ENCODE results near the gene GPR156. TPM values are rescaled to one million over a fixed set of nuclear protein-coding genes. Genes with fewer than 3 reads are reported as not detected.
"Not testable (repeated sequence)": the region's sequence is repeated elsewhere in the genome, so short reads cannot be mapped to it uniquely, and the experiment has no call there.

GPR156 gene
- polyA plus RNA-seq, 4 donors = 2.1 to 3.2 (median 3.0) TPM

DNA sequence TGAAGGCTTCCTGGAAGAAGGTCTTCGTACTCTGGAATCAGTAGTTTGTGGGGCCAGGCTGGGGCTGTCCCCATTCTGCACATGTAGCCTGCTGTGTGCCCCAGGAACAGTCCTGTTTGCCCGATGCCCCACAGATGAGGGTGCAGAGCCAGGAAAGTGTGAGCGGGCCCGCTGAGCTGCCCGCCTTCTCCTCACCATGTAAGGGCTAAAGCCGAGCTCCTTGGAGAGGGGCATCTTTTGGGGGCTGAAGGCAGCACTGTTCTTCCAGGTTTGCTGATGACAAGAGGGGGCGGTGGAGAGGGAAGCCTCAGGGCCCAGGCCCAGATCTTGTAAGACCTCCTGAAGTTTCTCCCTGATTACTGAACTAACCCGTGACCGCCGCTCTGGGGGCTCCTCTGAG lies 117.5 kb downstream of the GPR156 start:
- no peak for DNase-seq (ENCODE audit: low read depth in 4 of 4, low spot score in 3 of 4)

DNA sequence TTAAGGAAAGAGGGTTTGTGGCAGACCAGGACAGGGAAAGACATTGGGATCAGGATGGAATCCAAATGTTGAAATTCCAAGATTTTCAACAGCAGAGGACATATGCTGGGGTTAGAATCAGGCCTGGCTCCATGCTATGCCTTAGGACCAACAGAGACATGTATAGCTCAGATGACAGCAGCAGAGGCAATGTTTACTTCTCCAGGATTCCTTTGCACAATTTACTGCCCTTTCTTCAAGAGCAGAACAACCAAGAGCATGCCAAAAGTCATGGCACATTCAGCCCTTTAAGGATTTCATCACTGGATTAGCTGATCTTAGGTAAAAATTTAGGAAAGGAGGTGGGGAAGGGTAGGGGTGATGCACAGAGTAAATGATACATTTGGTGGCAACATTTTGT lies 121.2 kb downstream of the GPR156 start:
- no peak for DNase-seq (ENCODE audit: low read depth in 4 of 4, low spot score in 3 of 4)

DNA sequence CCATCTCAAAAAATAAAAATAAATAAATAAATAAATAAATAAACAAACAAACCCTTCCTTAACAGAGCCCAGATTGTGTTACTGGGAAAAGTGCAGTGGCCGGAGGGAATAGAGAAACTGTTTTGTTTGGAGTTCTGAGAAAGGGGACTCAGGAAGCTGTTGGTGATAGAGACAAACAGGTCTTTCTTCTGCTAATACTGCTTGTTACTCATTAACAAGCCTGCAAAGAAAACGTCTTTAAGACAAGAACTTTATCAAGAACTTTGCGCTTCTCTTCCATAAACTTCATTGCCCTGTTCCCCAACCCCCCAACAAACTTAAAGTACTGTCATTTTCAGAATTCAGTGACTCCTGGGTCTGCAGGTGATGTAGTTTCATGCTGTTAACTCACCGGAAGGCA lies 122.0 kb downstream of the GPR156 start:
- DNase-seq (ENCODE audit: low read depth in 4 of 4, low spot score in 3 of 4) = no peak

DNA sequence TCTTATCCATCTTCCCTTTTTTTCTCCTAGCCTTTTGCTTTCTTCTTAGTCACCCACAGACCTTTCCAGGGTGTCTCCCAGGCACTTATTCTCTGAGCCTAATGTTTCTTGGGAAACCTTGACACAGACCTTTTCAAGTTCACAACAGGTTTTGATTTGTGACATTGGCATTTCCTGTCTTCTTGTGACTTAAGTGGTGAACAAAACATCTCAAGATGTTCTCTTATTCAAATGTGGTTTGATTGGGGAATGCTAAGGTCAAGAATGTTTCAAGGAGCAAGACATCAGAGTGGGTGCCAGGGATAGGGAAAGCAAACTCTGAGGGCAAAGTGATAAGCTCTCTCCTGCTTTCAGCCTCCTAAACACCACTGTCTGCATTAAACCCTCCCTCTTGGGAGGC lies 122.6 kb downstream of the GPR156 start:
- DNase-seq (ENCODE audit: low read depth in 4 of 4, low spot score in 3 of 4) = no peak

- no peak for DNase-seq (ENCODE audit: low read depth in 4 of 4, low spot score in 3 of 4)
These were observed 123.1 kb downstream of the GPR156 start for GRCh38 chr3:120161902-120162301.

GRCh38 chr3:120160050-120160449 lies 125.0 kb downstream of the GPR156 start:
- no peak for DNase-seq (ENCODE audit: low read depth in 4 of 4, low spot score in 3 of 4)

- DNase-seq (ENCODE audit: low read depth in 4 of 4, low spot score in 3 of 4) = no peak
These were observed 127.3 kb downstream of the GPR156 start for GRCh38 chr3:120157681-120158080.

- DNase-seq (ENCODE audit: low read depth in 4 of 4, low spot score in 3 of 4) = no peak
These were observed 127.9 kb downstream of the GPR156 start for GRCh38 chr3:120157113-120157512.

GRCh38 chr3:120156699-120157098 lies 128.3 kb downstream of the GPR156 start:
- DNase-seq (ENCODE audit: low read depth in 4 of 4, low spot score in 3 of 4) = no peak

- DNase-seq (ENCODE audit: low read depth in 4 of 4, low spot score in 3 of 4) = not testable (repeated sequence)
These were observed 129.3 kb downstream of the GPR156 start for GRCh38 chr3:120155694-120156093.

DNA sequence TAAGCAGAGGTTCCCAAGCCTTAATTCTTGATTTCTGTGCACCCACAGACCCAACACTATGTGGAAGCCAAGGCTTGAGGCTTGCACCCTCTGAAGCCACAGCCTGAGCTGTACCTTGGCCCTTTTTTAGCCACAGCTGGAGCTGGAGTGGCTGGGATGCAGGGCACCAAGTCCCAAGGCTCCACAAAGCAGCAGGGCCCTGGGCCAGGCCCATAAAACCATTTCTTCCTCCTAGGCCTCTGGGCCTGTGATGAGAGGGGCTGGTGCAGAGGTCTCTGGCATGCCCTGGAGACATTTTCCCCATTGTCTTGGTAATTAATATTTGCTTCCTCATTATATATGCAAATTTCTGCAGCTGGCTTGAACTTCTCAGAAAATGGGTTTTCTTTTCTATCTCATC lies 129.9 kb downstream of the GPR156 start:
- DNase-seq (ENCODE audit: low read depth in 4 of 4, low spot score in 3 of 4) = no peak

DNA sequence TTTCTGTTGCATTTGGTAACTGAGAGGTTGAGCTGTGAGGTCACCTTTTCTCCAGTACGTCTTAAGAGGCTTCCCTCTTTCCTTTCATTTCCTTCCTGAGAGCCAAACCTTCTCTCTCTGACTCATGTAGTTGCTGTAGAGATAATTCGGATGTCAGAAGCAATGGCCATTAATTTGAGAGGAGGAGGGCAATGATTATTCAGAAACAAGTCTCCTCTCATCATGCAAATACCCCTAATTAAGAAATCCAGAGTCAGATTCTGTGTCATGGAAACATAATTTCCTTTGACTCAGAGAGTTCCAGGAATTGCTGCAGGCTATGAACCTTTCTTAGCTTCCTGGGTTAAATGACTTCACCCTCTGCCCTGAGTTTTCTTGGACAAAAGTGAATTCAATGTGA lies 131.7 kb downstream of the GPR156 start:
- DNase-seq (ENCODE audit: low read depth in 4 of 4, low spot score in 3 of 4) = no peak

- DNase-seq (ENCODE audit: low read depth in 4 of 4, low spot score in 3 of 4) = no peak
These were observed 133.2 kb downstream of the GPR156 start for GRCh38 chr3:120151791-120152190.

DNA sequence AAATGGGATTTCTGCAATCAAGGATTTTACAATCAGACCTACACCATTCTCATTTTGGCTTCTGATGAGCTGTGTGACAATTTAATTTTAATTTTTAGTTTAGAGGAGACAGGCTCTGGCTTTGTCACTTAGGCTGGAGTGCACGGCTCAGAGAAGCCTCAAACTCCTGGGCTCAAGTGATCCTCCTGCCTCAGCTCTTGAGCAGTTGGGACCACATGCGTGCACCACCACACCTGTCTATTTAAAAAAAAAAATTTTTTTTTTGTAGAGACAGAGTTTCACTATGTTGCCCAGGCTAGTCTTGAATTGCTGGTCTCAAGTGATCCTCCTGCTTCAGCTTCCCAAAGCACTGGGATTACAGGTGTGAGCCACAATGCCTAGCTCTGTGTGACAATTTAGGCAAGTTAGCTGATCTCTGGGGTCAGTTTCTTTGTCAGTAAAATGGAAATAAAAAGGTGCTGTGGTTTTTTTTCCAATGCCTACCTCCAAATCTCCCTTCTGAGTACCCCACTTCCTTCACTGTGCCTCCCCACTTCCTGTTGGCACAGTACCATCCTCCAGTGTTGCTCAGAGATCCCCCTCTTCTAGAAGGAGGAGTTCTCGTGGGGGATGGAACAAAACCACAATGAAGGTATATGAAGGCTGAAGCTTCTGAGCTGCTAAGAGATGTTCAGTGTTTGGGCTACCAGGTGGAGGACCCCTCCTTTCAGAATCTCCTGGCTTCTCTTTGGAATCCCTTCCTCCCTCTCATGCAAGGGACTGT lies 136.7 kb downstream of the GPR156 start:
- DNase-seq (ENCODE audit: low read depth in 4 of 4, low spot score in 3 of 4) = no peak

GRCh38 chr3:120147072-120147871 lies 137.8 kb downstream of the GPR156 start:
- no peak for DNase-seq (ENCODE audit: low read depth in 4 of 4, low spot score in 3 of 4)

- DNase-seq (ENCODE audit: low read depth in 4 of 4, low spot score in 3 of 4) = no peak
These were observed 139.3 kb downstream of the GPR156 start for GRCh38 chr3:120145542-120146285.

DNA sequence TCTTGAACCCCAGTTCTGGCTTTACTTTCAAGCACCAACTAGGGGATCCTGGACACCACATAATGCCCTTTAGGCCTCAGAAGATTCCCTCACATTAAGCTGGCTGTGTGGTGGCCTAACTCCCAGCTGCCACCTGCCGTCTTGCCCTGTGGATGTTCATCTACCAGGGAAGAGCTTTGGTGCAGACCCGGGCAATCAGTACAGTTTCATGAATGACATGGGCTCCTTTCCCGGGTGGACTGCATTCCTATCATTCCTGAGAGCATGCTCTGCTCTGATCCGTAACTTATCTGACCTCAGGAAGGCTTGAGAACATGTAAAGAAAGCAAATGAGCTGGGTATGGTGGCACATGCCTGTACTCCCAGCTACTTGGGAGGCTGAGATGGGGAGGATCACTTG lies 140.8 kb downstream of the GPR156 start:
- no peak for DNase-seq (ENCODE audit: low read depth in 4 of 4, low spot score in 3 of 4)

DNA sequence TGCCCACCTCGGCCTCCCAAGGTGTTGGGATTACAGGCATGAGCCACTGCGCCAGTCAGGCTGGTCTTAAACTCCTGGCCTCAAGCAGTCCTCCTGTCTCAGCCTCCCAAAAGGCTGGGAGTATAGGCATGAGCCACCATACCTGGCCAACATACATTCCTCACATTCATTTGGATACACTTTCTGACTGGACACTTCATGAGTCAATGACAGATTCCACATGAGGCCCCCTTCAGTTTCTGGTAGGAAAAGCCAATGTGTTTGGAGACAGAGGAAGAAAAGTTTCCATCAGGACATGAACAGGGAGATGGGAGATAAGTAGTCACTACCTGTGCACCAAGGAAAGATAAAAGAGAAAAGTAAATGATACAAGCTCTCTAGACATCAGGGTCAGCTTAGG lies 141.3 kb downstream of the GPR156 start:
- DNase-seq (ENCODE audit: low read depth in 4 of 4, low spot score in 3 of 4) = no peak

DNA sequence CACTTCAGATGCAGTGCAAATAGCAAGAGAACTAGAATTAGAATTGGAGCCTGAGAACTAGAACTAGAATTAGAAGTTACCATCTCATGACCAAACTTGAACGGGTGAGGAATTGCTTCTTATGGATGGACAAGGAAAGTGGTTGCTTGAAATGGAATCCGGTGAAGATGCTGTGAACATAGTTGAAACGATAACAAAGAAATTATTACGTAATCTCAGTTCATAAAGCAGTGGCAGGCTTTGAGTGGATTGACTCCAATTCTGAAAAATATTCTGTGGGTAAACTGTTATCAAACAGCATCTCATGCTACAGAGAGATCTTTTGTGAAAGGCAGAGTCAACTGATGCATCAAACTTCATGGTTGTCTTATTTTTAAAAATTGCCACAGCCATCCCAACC lies 142.8 kb downstream of the GPR156 start:
- no peak for DNase-seq (ENCODE audit: low read depth in 4 of 4, low spot score in 3 of 4)

DNA sequence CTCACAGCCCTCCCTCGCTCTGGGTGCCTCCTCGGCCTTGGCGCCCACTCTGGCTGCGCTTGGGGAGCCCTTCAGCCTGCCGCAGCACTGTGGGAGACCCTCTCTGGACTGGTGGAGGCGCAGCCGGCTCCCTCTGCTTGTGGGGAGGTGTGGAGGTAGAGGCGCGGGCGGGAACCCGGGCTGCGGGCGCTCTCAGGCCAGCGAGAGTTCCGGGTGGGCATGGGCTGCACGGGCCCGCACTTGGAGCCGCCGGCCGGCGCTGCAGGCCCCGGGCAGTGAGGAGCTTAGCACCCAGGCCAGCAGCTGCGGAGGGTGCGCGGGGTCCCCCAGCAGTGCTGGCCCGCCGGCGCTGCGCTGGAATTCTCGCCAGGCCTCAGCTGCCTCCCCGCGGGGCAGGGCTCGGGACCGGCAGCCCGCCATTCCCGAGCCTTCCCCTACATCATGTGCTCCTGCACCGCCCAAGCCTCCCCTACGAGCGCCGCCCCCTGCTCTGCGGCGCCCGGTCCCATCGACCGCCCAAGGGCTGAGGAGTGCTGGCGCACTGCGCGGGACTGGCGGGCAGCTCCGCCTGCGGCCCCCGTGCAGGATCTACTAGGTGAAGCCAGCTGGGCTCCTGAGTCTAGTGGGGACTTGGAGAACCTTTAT lies 144.8 kb downstream of the GPR156 start:
- no peak for DNase-seq (ENCODE audit: low read depth in 4 of 4, low spot score in 3 of 4)

DNA sequence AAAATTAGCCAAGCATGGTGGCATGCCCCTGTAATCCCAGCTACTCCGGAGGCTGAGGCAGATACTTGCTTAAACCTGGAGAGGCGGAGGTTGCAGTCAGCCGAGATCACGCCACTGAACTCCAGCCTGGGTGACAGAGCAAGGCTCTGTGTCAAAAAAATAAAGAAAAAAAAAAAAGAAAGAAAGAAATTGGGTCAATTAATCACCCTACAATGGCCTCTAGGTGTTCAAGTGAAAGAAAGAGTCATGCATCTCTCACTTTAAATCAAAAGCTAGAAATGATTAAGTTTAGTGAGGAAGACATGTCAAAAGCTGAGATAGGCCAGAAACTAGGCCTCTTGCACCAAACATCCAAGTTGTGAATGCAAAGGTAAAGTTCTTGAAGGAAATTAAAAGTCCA lies 145.9 kb downstream of the GPR156 start:
- DNase-seq (ENCODE audit: low read depth in 4 of 4, low spot score in 3 of 4) = no peak
